HCT116 (cell line): ENCODE results near the gene SLC6A3.

Source experiments
- ATF3 ChIP-seq: IDR thresholded peaks from 2 replicates; pipeline ENCODE4 v1.6.1; 2012
- CBX3 ChIP-seq: IDR thresholded peaks from 2 replicates; pipeline ENCODE4 v1.6.1; 2012; ENCODE audit warnings: low read depth
- CTCF ChIP-seq, 3 experiments: fragments of 200-600 bp in 1 of 3; sonication (generic) in 1 of 3; IDR thresholded peaks in 2 of 3; conservative IDR thresholded peaks in 1 of 3; 2 replicates each; pipeline ENCODE4 v1.5.1; 2012 to 2017; ENCODE audit warnings: low read depth in 2 of 3, low read length in 2 of 3, antibody characterized with exemption in 1 of 3, borderline replicate concordance in 1 of 3, control low read depth in 1 of 3, mild to moderate bottlenecking in 1 of 3, mixed read lengths in 1 of 3, mixed run types in 1 of 3, moderate library complexity in 1 of 3; ENCODE audit not compliant: insufficient read depth in 1 of 3
- ELF1 ChIP-seq: IDR thresholded peaks from 2 replicates; pipeline ENCODE4 v1.6.1; 2012; ENCODE audit warnings: low read depth, borderline replicate concordance
- EZH2phosphoT487 ChIP-seq: fragments of 200-600 bp; IDR thresholded peaks from 2 replicates; pipeline ENCODE4 v1.6.1; 2018; ENCODE audit warnings: antibody characterized with exemption, borderline replicate concordance
- JUND ChIP-seq: IDR thresholded peaks from 2 replicates; pipeline ENCODE4 v1.6.1; 2012
- MAX ChIP-seq: IDR thresholded peaks from 2 replicates; pipeline ENCODE4 v1.6.1; 2012
- POLR2AphosphoS5 ChIP-seq: IDR thresholded peaks from 2 replicates; pipeline ENCODE4 v1.6.1; 2011; ENCODE audit warnings: mild to moderate bottlenecking, low read depth, low read length, moderate library complexity
- REST ChIP-seq: IDR thresholded peaks from 2 replicates; pipeline ENCODE4 v1.6.1; 2012; ENCODE audit warnings: low read depth
- ZBTB33 ChIP-seq: IDR thresholded peaks from 2 replicates; pipeline ENCODE4 v1.6.1; 2011; ENCODE audit warnings: mild to moderate bottlenecking, low read length, moderate library complexity; ENCODE audit not compliant: insufficient replicate concordance; ENCODE audit errors: extremely low read depth

- TF ChIP-seq CTCF (IDR thresholded peaks at IDR 0.05 in 2 of 3, conservative IDR thresholded peaks at IDR 0.05 in 1 of 3; ENCODE audit: borderline replicate concordance in 1 of 3, insufficient read depth in 1 of 3, low read depth in 2 of 3, low read length in 2 of 3) = no peak
- no peak for TF ChIP-seq EZH2phosphoT487
- no peak for TF ChIP-seq ELF1
- TF ChIP-seq POLR2AphosphoS5 = no peak
- TF ChIP-seq CBX3 = no peak
- no peak for TF ChIP-seq ATF3
- no peak for TF ChIP-seq JUND
- TF ChIP-seq MAX = no peak
- TF ChIP-seq ZBTB33 = no peak
- no peak for TF ChIP-seq REST
These were observed 44.3 kb downstream of the SLC6A3 start for GRCh38 chr5:1400936-1401335.
